Psoas muscle (tissue), 8 donors: ENCODE data around the gene TRMT44. TPM values are rescaled to one million over a fixed set of nuclear protein-coding genes. Genes with fewer than 3 reads are reported as not detected.

ENCODE experiments used
- ATAC-seq, 4 donors: fragments of 200-7000 bp; cut with Tn5 transposase; one replicate each; pipeline ENCODE4 v1.9.1; 2020; ENCODE audit warnings: moderate library complexity in 3 of 4, mild to moderate bottlenecking in 2 of 4
- DNase-seq, 2 donors: peaks; one replicate each; pipeline ENCODE4 v3.0.0-alpha.2; 2020
- H3K27ac ChIP-seq: fragments of 200-600 bp; one replicate; pipeline ENCODE4 v1.8.0; 2022
- H3K27me3 ChIP-seq, 3 donors: fragments of 200-600 bp in 1 of 3; one replicate each; pipeline versions ENCODE4 v1.6.1 to v1.8.0; 2013 to 2022; ENCODE audit warnings: low read length in 2 of 3, mild to moderate bottlenecking in 2 of 3, moderate library complexity in 1 of 3; ENCODE audit not compliant: insufficient read depth in 3 of 3
- H3K36me3 ChIP-seq, 2 donors: fragments of 200-600 bp in 1 of 2; one replicate each; pipeline versions ENCODE4 v1.6.1 to v1.8.0; 2013 to 2022; ENCODE audit warnings: low read depth in 1 of 2, mild to moderate bottlenecking in 1 of 2, moderate library complexity in 1 of 2; ENCODE audit not compliant: insufficient read depth in 1 of 2
- H3K4me1 ChIP-seq: fragments of 200-600 bp; one replicate; pipeline ENCODE4 v1.8.0; 2022
- H3K4me3 ChIP-seq: fragments of 200-600 bp; one replicate; pipeline ENCODE4 v1.8.0; 2022; ENCODE audit warnings: mild to moderate bottlenecking
- H3K9me3 ChIP-seq: fragments of 200-600 bp; one replicate; pipeline ENCODE4 v1.8.0; 2022
- CTCF ChIP-seq: fragments of 200-600 bp; IDR thresholded peaks from one replicate; pipeline ENCODE4 v1.8.0; 2022; ENCODE audit warnings: antibody characterized with exemption
- WGBS, 3 donors: extraction: QIAGEN DNeasy Blood & Tissue Kit; methylation state at CpG; one replicate each; pipeline versions ENCODE4 v1.1.6 to v1.1.7; 2013; 5-methylcytosine and 5-hydroxymethylcytosine counted together
- intact Hi-C, 2 donors: fragments of 100-400 bp; cut with DNase I; formaldehyde crosslinking; loops; one replicate each; pipeline versions ENCODE4 v1.11.0 to v1.14.2; 2022
- polyA plus RNA-seq, 3 donors: library from polyadenylated mRNA; stranded (reverse); fragments of 200-250 nt; gene quantifications; one replicate each; pipeline ENCODE4 v1.2.3, GENCODE V29; 2013
- total RNA-seq, 4 donors: library from RNA; stranded (reverse); fragmentation: NEBNext Ultra II Directional in 2 of 4; extraction: Animal tissue kit (Norgen Biotek cat#: 25700) in 2 of 4; gene quantifications; one replicate each; pipeline versions ENCODE4 v1.2.1 to v1.2.4, GENCODE V29; 2021 to 2023
- donor health status: healthy with polysubstance abuse.
- donor health status: DM: no; HTN: no; CAD: no; lungs with moderate emphysema.
- donor health status: Bipolar disorder and iron deficiency.
- donor health status: healthy.
- donor health status: DM: yes; HTN: yes; CAD: no.
- donor health status: DM: no; HTN: no; CAD: no.
- donor health status: DM: no; HTN: no; CAD: no.
- donor health status: DM: yes; HTN: yes; CAD: no.

Gene TRMT44
- total and polyA plus RNA-seq, 7 donors, result 3.4 to 9.1 (median 5.4) TPM

GRCh38 chr4:8453957-8454356 is 13.4 kb downstream of the TRMT44 start:
- Histone ChIP-seq H3K9me3 (no peaks in the 10 kb centered on the region), H3K27me3 (no peaks in the 10 kb centered on the region), H3K4me3 (no peak overlapping the region), H3K27ac (no peak overlapping the region), H3K4me1 (no peaks in the 10 kb centered on the region), H3K36me3 (peaks cover 19 to 97% of the 10 kb centered on the region in 2 donors)
- no peak for ATAC-seq
- WGBS, 3 donors, result 56 to 72% (median 70%) methylated on average over 3 of the region's 3 CpGs
- no peak for DNase-seq
- no peak for TF ChIP-seq CTCF
- intact Hi-C loops, result no loop called here

DNA sequence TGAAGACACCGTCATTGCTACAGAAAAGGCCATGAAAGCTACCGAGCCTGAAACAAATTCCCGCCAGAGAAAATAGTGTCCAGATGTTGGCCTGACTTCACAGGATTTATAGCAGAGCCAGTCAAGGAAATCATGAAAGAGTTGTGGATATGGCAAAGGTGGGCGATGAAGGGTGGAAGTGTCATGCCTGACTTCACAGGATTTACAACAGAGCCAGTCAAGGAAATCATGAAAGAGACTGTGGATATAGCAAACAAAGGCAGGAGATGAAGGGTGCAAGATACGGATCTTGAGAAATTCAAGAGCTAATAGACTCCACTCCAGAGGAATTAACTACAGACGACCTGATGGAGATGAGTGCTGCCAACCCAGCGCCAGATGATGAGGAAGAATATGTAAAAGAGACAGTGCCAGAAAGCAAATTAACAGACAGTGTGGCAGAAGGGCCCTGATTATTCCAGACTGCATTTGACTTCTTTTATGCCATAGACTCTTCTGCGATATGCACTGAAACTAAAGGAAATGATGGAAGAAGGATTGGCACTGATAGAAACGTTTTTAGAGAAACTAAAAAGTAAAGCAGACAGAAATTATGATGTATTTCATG is 17.2 kb downstream of the TRMT44 start:
- peaks cover 16 to 91% of the 10 kb centered on the region in 2 donors for H3K36me3 ChIP-seq
- WGBS, 3 donors, result 69 to 76% (median 72%) methylated on average over 9 of the region's 9 CpGs
- TF ChIP-seq CTCF, result no peak

DNA sequence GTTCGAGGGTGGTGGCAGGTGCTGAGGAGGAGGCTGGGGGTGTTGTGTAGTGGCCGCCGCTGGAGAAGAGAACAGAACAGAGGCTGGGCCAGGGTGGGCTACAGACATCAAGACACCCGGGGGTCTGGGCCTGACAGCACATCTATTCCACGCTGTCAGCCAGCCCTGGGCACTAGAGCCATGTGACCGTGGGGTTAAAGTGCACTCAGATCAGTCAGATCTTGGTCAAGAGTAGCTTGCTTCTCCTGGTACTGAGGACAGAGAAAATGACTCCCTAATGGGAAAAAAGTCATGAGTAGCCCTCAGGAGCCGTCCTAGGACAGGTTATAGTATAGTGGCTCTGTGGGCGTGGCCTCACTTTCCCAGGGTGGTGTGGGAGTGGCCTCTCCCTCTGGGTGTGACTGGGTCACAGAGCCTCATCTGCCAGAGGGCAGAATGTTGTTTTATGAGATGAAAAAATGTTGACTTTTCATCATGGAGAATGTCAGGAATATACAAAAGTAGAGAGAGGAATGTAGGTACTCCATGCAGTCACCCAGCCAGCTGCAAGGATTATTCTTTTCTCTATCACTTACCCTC is 19.4 kb downstream of the TRMT44 start:
- Histone ChIP-seq H3K36me3 (peaks cover 8 to 91% of the 10 kb centered on the region in 2 donors), H3K4me3 (no peak overlapping the region), H3K27me3 (no peaks in the 10 kb centered on the region), H3K27ac (no peak overlapping the region), H3K4me1 (no peaks in the 10 kb centered on the region), H3K9me3 (no peaks in the 10 kb centered on the region)
- no peak for TF ChIP-seq CTCF
- WGBS, 3 donors, result 88 to 92% (median 90%) methylated on average over 8 of the region's 8 CpGs
- intact Hi-C loops, result loop anchor here in 1 of 2 donors (10.0 kb wide), 1 partner anchor 135 kb away; the partner anchor contains the start of gene CPZ
- DNase-seq (no peak), ATAC-seq (no peak)

More for the DNA sequence above, 17.2 kb downstream of the TRMT44 start:
- no peak for ATAC-seq
- H3K9me3 ChIP-seq, result no peaks in the 10 kb centered on the region
- no peak for DNase-seq
- H3K27me3 ChIP-seq, result no peaks in the 10 kb centered on the region
- H3K4me1 ChIP-seq, result no peaks in the 10 kb centered on the region
- intact Hi-C loops, result no loop called here
- no peak overlapping the region for H3K27ac ChIP-seq
- H3K4me3 ChIP-seq, result no peak overlapping the region

DNA sequence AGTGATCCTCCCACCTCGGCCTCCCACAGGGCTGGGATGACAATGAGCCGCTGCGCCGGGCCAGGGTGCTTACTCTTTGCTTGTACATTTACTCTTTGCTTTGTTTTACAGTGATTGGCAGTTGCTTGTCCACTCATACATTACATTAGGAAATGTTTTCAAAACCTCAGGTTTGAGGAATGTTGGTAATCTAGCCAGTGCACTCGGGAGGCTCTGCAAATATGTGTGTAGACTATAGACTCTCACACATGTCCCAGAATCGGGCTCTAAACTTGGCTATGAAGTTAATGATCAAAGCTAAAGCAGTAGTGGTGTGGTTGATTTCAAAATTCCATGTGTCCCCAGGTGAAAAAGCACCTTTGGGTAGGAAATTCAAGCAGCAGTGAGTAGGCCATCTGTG is 20.5 kb downstream of the TRMT44 start:
- Histone ChIP-seq H3K27ac (no peak overlapping the region), H3K27me3 (no peaks in the 10 kb centered on the region), H3K9me3 (no peaks in the 10 kb centered on the region), H3K36me3 (peaks cover 4 to 91% of the 10 kb centered on the region in 2 donors), H3K4me1 (no peaks in the 10 kb centered on the region), H3K4me3 (no peak overlapping the region)
- ATAC-seq (no peak), DNase-seq (no peak)
- TF ChIP-seq CTCF, result no peak
- intact Hi-C loops, result loop anchor here in 1 of 2 donors (10.0 kb wide), 1 partner anchor 134 kb away; the partner anchor contains the start of gene CPZ
- 95 to 96% (median 96%) methylated on average over 6 of the region's 6 CpGs for WGBS, 3 donors
